PC-3 (cell line): ENCODE results near the gene PTPRD. TPM values are rescaled to one million over a fixed set of nuclear protein-coding genes. Genes with fewer than 3 reads are reported as not detected.

Experiments
- ATAC-seq: fragments of 200-7000 bp; cut with Tn5 transposase; 2 replicates; pipeline ENCODE4 v1.9.1; 2020; ENCODE audit warnings: mild to moderate bottlenecking, moderate library complexity
- BruUV-seq: library from RNA; stranded (reverse); fragments of 400-500 nt; replicated peaks from 2 replicates; lab custom pipeline; 2021; lab: Mats Ljungman, UMichigan
- CTCF ChIA-PET: fragments of 300-600 bp; sonication (Branson Sonifier 250); formaldehyde crosslinking; loops from one replicate; lab custom pipeline; 2022; ENCODE audit warnings: antibody characterized with exemption; lab: Charles Lee
- POLR2A ChIA-PET: fragments of 300-600 bp; sonication (Branson Sonifier 250); formaldehyde crosslinking; loops from one replicate; lab custom pipeline; 2022; ENCODE audit warnings: antibody characterized with exemption; ENCODE audit not compliant: unreplicated experiment; lab: Charles Lee
- DNase-seq: peaks from one replicate; pipeline ENCODE4 v3.0.0-alpha.2; 2015
- H2AFZ ChIP-seq: fragments of 300-600 bp; sonication (generic); 2 replicates; pipeline ENCODE4 v1.6.0; 2016; ENCODE audit warnings: antibody characterized with exemption, low read length
- H3F3A ChIP-seq: fragments of 300-600 bp; sonication (generic); one replicate; pipeline ENCODE4 v1.6.0; 2017; ENCODE audit warnings: antibody characterized with exemption, low read length, control low read depth, mild to moderate bottlenecking; ENCODE audit not compliant: unreplicated experiment
- H3K27ac ChIP-seq: fragments of 300-600 bp; sonication (generic); 2 replicates; pipeline ENCODE4 v1.5.1; 2016; ENCODE audit warnings: mild to moderate bottlenecking, low read length
- H3K27me3 ChIP-seq: fragments of 300-600 bp; sonication (generic); 2 replicates; pipeline ENCODE4 v1.6.1; 2016; ENCODE audit warnings: low read length, mixed read lengths
- H3K36me3 ChIP-seq: fragments of 300-600 bp; sonication (generic); 2 replicates; pipeline ENCODE4 v1.6.1; 2016; ENCODE audit warnings: low read depth, mixed run types, low read length, mixed read lengths
- H3K4me1 ChIP-seq: fragments of 300-600 bp; sonication (generic); 2 replicates; pipeline ENCODE4 v1.5.1; 2016; ENCODE audit warnings: low read length; ENCODE audit not compliant: insufficient read depth
- H3K4me2 ChIP-seq: fragments of 300-600 bp; sonication (generic); 2 replicates; pipeline ENCODE4 v1.6.0; 2016; ENCODE audit warnings: low read length
- H3K4me3 ChIP-seq: fragments of 300-600 bp; sonication (generic); 2 replicates; pipeline ENCODE4 v1.5.1; 2016; ENCODE audit warnings: mild to moderate bottlenecking, low read length, mixed read lengths
- H3K79me2 ChIP-seq: fragments of 300-600 bp; sonication (generic); 2 replicates; pipeline ENCODE4 v1.6.1; 2017; ENCODE audit warnings: low read length, mixed read lengths
- H3K9ac ChIP-seq: fragments of 300-600 bp; sonication (generic); 2 replicates; pipeline ENCODE4 v1.6.0; 2016; ENCODE audit warnings: mild to moderate bottlenecking, low read length
- H3K9me2 ChIP-seq: fragments of 300-600 bp; sonication (generic); replicated peaks from 2 replicates; pipeline ENCODE4 v1.6.1; 2016; ENCODE audit warnings: mixed run types, low read length, mixed read lengths
- H3K9me3 ChIP-seq: fragments of 300-600 bp; sonication (generic); 2 replicates; pipeline ENCODE4 v1.6.1; 2016; ENCODE audit warnings: low read length, mixed read lengths
- H4K20me1 ChIP-seq: fragments of 300-600 bp; sonication (generic); 2 replicates; pipeline ENCODE4 v1.6.1; 2016; ENCODE audit warnings: low read length, mixed read lengths
- EZH2 ChIP-seq: fragments of 300-600 bp; sonication (generic); IDR thresholded peaks from one replicate; pipeline ENCODE4 v1.6.1; 2017; ENCODE audit warnings: antibody characterized with exemption, mild to moderate bottlenecking, low read length; ENCODE audit not compliant: unreplicated experiment
- EZH2phosphoT487 ChIP-seq: fragments of 300-600 bp; sonication (generic); IDR thresholded peaks from 2 replicates; pipeline ENCODE4 v1.6.1; 2018; ENCODE audit warnings: mild to moderate bottlenecking, antibody characterized with exemption, low read length, borderline replicate concordance
- intact Hi-C: fragments of 100-400 bp; cut with micrococcal nuclease; formaldehyde crosslinking; loops from 2 replicates; pipeline ENCODE4 v1.9.0; 2023
- total RNA-seq: library from RNA; depleted of rRNA; stranded (reverse); fragments of >200 nt; gene quantifications from 2 replicates; pipeline ENCODE4 v1.2.3, GENCODE V29; 2014
- TF ChIP-seq, protein P1 (sequence below): fragments of 300-600 bp; sonication (generic); conservative IDR thresholded peaks from 2 replicates; pipeline ENCODE4 v1.5.1; 2017; ENCODE audit warnings: antibody characterized with exemption, low read depth, mild to moderate bottlenecking, low read length

The PTPRD gene
- total RNA-seq, 1 experiment from 2014 or later = not detected

DNA sequence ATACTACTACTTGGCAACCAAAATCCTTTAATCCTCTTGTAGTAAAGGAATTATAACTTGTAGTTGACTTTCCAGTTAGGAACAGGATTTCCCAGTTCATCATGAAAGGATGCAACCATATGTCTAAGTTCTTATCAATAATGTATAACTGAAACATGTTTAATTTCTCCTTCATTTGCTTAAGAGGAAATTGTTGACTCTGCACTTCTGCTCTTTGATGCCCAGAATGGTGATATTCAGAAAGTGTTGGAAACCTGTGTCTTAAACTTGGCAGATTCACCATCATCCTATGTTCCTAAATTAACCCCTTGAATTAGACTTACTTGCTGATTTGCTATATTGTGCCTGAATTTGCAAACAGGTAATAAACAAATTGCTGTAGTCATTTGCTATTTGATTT lies 201.5 kb downstream of the PTPRD start:
- Histone ChIP-seq H3K27me3 (no peaks in the 10 kb centered on the region), H3K9me3 (no peaks in the 10 kb centered on the region), H3K36me3 (no peaks in the 10 kb centered on the region), H3K4me1 (no peaks in the 10 kb centered on the region), H3K9ac (no peak overlapping the region), H3F3A (no peaks in the 10 kb centered on the region), H4K20me1 (no peaks in the 10 kb centered on the region), H3K4me3 (no peak overlapping the region), H3K4me2 (no peak overlapping the region), H2AFZ (no peak overlapping the region), H3K79me2 (no peaks in the 10 kb centered on the region), H3K9me2 (no peaks in the 10 kb centered on the region), H3K27ac (no peak overlapping the region)
- DNase-seq = no peak
- TF ChIP-seq, protein P1, sequence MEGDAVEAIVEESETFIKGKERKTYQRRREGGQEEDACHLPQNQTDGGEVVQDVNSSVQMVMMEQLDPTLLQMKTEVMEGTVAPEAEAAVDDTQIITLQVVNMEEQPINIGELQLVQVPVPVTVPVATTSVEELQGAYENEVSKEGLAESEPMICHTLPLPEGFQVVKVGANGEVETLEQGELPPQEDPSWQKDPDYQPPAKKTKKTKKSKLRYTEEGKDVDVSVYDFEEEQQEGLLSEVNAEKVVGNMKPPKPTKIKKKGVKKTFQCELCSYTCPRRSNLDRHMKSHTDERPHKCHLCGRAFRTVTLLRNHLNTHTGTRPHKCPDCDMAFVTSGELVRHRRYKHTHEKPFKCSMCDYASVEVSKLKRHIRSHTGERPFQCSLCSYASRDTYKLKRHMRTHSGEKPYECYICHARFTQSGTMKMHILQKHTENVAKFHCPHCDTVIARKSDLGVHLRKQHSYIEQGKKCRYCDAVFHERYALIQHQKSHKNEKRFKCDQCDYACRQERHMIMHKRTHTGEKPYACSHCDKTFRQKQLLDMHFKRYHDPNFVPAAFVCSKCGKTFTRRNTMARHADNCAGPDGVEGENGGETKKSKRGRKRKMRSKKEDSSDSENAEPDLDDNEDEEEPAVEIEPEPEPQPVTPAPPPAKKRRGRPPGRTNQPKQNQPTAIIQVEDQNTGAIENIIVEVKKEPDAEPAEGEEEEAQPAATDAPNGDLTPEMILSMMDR = no peak
- no peak for TF ChIP-seq EZH2phosphoT487
- TF ChIP-seq EZH2 = no peak
- ChIA-PET CTCF (no interaction called here), POLR2A (no interaction called here)
- intact Hi-C loops = no loop called here
- ATAC-seq = no peak
- BruUV-seq = no TSS peak

DNA sequence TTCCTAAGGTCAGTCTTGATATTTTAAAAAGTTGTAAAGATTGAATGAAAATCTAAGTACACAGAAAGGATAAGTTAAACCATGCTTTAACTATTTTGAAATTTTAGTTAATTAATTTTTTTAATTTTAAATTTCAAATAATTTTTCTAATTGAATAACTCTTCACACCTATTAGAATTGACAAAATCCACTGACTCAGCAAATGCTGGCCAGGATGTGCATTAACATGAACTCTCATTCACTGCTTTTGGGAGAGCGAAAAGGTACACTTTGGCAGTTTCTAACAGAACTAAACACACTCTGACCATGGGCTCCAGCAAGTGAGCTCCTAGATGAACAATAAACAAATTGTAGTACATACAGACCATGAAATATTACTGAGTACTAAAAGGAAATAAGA lies 209.5 kb downstream of the PTPRD start:
- H3K4me2 ChIP-seq = no peak overlapping the region
- ChIA-PET POLR2A (no interaction called here), CTCF (no interaction called here)
- TF ChIP-seq, protein P1 = no peak
- TF ChIP-seq EZH2phosphoT487 (no peak), EZH2 (no peak)
- no peak overlapping the region for H2AFZ ChIP-seq
- no peaks in the 10 kb centered on the region for H3K27me3 ChIP-seq
- no peak overlapping the region for H3K4me3 ChIP-seq
- BruUV-seq = no TSS peak
- H3K36me3 ChIP-seq = no peaks in the 10 kb centered on the region
- H3F3A ChIP-seq = no peaks in the 10 kb centered on the region
- no peaks in the 10 kb centered on the region for H3K9me2 ChIP-seq
- no peak for DNase-seq
- ATAC-seq = no peak
- H3K9ac ChIP-seq = no peak overlapping the region
- H3K27ac ChIP-seq = no peak overlapping the region
- no peaks in the 10 kb centered on the region for H3K79me2 ChIP-seq
- H4K20me1 ChIP-seq = no peaks in the 10 kb centered on the region
- H3K4me1 ChIP-seq = no peaks in the 10 kb centered on the region
- no peaks in the 10 kb centered on the region for H3K9me3 ChIP-seq
- intact Hi-C loops = no loop called here

DNA sequence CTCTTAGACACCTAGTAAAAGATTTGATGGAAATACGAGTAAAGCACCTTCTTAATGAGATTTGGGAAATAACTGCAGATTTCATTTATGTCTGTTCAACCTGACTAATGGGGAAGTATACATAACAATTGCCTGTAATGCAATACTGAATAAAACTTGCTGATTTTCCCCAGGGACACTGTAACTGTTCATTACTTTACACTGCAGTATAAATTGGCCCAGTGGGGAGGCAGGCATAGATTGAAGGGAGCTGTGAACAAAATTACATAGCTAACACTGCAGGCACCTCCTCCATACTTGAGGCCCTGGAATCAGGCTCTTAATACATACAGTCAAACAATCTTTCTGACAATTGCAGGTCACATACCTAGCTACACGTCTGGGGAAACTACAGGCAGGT lies 216.2 kb downstream of the PTPRD start:
- CTCF ChIA-PET = no interaction called here
- no peaks in the 10 kb centered on the region for H3K9me2 ChIP-seq
- BruUV-seq = no TSS peak
- H2AFZ ChIP-seq = no peak overlapping the region
- H3K4me2 ChIP-seq = no peak overlapping the region
- H3K4me1 ChIP-seq = no peaks in the 10 kb centered on the region
- H3K4me3 ChIP-seq = no peak overlapping the region
- no peak for TF ChIP-seq EZH2
- no peak for TF ChIP-seq EZH2phosphoT487
- H3K9me3 ChIP-seq = no peaks in the 10 kb centered on the region
- ATAC-seq (no peak), DNase-seq (no peak)
- no peak overlapping the region for H3K9ac ChIP-seq
- H3F3A ChIP-seq = no peaks in the 10 kb centered on the region
- POLR2A ChIA-PET = no interaction called here
- intact Hi-C loops = no loop called here
- H4K20me1 ChIP-seq = no peaks in the 10 kb centered on the region
- H3K27ac ChIP-seq = no peak overlapping the region
- no peaks in the 10 kb centered on the region for H3K36me3 ChIP-seq
- H3K27me3 ChIP-seq = no peaks in the 10 kb centered on the region
- H3K79me2 ChIP-seq = no peaks in the 10 kb centered on the region
